Epithelial cell of proximal tubule (primary cell): ENCODE measurements around the gene NINJ1. TPM values are rescaled to one million over a fixed set of nuclear protein-coding genes. Genes with fewer than 3 reads are reported as not detected.

ENCODE experiments used
- DNase-seq: peaks from one replicate; pipeline ENCODE4 v3.0.0-alpha.2; 2011; ENCODE audit warnings: low read depth
- H3K4me3 ChIP-seq: 2 replicates; pipeline ENCODE4 v1.5.1; 2011; ENCODE audit warnings: low read depth, mild to moderate bottlenecking, low read length
- total RNA-seq: library from RNA; depleted of rRNA; stranded (reverse); fragments of >200 nt; gene quantifications from 2 replicates; pipeline ENCODE4 v1.2.3, GENCODE V29; 2015
- TF ChIP-seq, protein P1 (sequence below): conservative IDR thresholded peaks from 2 replicates; pipeline ENCODE4 v1.5.1; 2012; ENCODE audit warnings: low read depth, mild to moderate bottlenecking, low read length

NINJ1 gene
- total RNA-seq, 1 donor from 2014 or later, result 59.0 TPM

DNA sequence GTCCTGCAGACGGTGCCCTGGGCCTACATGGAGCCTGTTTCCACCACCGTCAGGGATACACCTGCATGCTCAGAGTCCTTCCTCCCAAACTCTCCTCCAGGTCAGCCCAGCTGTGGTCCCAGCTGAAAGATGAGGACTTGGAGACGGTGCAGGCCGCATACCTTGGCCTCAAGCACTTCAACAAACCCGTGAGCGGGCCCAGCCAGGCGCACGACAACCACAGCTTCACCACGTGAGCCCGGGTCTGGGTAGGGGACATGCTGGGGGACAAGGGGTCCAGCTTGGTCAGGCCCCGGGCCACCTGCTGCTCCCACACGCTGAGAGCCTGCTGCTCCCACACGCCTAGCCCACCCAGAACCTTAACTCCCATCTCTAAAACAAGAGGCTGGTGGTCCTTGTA lies 54.7 kb downstream of the NINJ1 start:
- TF ChIP-seq, protein P1, sequence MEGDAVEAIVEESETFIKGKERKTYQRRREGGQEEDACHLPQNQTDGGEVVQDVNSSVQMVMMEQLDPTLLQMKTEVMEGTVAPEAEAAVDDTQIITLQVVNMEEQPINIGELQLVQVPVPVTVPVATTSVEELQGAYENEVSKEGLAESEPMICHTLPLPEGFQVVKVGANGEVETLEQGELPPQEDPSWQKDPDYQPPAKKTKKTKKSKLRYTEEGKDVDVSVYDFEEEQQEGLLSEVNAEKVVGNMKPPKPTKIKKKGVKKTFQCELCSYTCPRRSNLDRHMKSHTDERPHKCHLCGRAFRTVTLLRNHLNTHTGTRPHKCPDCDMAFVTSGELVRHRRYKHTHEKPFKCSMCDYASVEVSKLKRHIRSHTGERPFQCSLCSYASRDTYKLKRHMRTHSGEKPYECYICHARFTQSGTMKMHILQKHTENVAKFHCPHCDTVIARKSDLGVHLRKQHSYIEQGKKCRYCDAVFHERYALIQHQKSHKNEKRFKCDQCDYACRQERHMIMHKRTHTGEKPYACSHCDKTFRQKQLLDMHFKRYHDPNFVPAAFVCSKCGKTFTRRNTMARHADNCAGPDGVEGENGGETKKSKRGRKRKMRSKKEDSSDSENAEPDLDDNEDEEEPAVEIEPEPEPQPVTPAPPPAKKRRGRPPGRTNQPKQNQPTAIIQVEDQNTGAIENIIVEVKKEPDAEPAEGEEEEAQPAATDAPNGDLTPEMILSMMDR, result no peak
- H3K4me3 ChIP-seq, result no peak overlapping the region
- no peak for DNase-seq

DNA sequence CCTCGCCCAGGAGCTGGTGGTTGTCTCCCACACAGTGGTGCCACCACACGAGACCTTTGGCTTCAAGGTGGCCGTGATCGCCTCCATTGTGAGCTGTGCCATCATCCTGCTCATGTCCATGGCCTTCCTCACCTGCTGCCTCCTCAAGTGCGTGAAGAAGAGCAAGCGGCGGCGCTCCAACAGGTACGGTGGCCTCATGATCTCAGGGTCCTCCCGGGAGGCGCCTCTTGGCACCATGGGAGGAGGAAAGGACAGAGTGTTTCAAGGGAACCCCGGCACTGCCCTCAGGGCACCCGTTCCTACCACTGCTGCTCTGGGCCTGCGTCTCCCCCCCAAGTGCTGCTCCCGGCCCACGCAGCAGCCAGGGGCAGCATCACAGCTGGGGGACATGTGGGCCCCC lies 56.2 kb downstream of the NINJ1 start:
- no peak for DNase-seq
- H3K4me3 ChIP-seq, result no peak overlapping the region
- TF ChIP-seq, protein P1, result no peak

DNA sequence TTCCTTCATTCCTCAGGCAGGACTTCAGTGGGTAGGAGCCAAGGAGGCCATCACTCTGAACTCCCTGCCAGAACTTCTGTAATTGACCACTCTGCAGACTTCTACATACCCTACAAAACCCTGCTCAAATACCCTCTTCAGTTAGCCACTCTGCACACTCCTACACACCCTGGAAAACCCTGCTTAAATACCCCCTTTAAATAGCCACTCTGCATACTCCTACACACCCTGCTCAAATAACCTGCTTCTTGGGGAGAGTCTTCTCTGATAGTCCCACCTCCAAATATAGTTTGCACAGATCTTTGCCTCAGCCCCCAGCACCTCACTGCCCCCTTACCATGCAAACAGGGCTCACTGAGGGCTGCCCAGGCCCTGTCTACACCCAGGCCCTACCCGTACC lies 56.7 kb downstream of the NINJ1 start:
- H3K4me3 ChIP-seq, result no peak overlapping the region
- DNase-seq, result no peak
- TF ChIP-seq, protein P1, result no peak

DNA sequence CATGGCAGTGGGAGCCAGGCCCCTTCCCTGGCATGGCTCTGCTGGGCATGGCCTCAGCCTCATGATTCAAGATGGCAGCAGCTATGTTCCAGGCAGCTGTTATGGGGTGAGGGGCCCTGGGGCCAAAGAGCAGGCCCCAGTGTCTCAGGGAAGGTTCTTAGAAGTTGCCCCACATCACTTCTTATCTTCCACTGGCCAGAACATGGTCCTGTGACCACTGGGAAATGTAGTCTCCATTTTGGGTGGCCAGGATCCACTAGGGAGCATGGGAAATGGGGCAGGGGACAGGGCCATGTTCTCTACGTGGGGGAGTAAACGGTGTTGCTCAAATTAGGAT lies 57.3 kb downstream of the NINJ1 start:
- no peak overlapping the region for H3K4me3 ChIP-seq
- DNase-seq, result no peak
- TF ChIP-seq, protein P1, result no peak

DNA sequence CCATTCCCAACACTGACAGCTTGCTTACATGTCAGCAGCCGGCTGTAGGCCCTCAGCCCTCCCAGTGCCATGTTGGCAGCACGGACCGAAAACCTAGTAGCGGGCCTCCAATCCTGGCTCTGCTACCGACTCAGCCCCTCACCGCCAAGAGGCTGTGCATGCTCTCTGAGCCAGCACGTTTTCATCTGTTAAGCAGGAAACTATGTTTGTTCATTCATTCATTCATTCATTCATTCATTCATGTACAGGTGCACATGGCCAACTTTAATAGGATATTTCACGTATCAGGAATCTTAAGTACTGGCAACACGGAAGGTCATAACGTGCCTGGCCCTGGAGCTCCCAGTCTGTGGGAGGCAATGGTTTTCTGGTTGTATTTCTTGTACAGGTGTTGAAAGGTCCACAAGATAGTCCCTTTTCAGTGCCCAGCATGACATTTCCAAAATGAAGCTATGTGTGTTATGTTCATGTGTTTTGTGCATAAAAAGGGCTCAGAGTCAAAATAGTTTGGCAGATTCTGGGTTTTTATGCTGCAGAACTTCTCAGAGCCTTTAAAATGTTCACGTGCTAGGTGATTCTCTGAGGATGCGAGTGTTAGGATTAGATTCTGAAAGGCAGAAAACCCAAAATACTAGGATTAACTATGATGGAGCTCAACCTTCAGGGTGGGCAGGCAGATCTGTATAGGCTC lies 57.8 kb downstream of the NINJ1 start:
- no peak for DNase-seq
- TF ChIP-seq, protein P1, result no peak

DNA sequence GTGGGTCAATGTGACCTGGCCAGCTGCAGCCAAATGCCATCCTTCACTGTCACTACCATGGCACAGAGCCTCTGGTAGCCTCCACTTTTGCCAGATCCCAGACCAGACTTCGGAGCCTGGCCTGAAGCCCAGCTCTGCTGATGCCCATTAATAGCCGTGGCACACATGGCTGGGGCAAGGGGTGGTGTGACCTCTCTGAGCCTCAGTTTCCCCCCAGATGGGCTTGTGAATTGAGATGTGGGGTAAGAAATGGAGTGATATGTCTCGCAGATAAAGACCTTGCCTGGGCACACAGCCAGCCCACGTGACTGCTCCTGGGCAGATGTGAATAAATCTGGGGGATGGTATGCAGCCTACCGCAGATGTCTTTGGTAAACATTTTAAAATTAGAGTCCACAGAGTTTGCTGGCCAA lies 61.7 kb downstream of the NINJ1 start:
- TF ChIP-seq, protein P1, result no peak
- no peak for DNase-seq
- no peak overlapping the region for H3K4me3 ChIP-seq

More for the DNA sequence above, 57.8 kb downstream of the NINJ1 start:
- no peak overlapping the region for H3K4me3 ChIP-seq

Other genes starting within 250 kb of the NINJ1 start
- gene FGD3, start 186.7 kb downstream of the NINJ1 start, total RNA-seq, result 0.14 and 0.58 TPM in 2 replicates
- 1.4 and 2.9 TPM in 2 replicates for gene SUSD3, start 75.5 kb downstream of the NINJ1 start, total RNA-seq
- gene CARD19, start 38.0 kb downstream of the NINJ1 start, total RNA-seq, result 64.6 and 85.2 TPM in 2 replicates
- gene WNK2, start 49.9 kb upstream of the NINJ1 start, total RNA-seq, result 0.29 and 1.0 TPM in 2 replicates